ENCODE data around the gene CUEDC1. TPM values are rescaled to one million over a fixed set of nuclear protein-coding genes. Genes with fewer than 3 reads are reported as not detected.
A peak's percentile ranks its signal among the peaks of the same experiment; 100 is the strongest.

CUEDC1 gene
- total and polyA plus RNA-seq, 2 of the 13 experiments (the other 11 are each of a cell fraction or from before 2014, with no cell fraction given), result 7.4 to 12.9 TPM

DNA sequence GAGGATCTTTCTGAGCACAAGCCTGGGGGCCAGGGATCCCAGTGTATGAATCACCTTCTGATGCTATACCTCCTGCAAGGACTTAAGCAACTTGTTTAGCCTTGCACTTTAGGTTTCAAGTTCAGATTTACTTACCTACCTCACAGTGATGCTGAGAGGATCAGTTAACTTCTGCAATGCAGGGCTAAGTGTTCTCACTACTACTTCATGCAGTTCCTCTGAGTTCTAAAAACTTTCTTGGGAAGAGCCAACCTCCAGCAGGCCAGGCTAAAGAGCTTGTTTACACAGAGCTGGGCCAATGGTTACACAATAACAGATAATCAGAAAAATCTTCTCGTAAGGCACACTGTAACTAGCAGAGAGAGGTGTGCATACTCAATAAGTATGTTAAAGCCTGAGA lies 19.8 kb upstream of the CUEDC1 start (continued):
- TF ChIP-seq, protein P1, sequence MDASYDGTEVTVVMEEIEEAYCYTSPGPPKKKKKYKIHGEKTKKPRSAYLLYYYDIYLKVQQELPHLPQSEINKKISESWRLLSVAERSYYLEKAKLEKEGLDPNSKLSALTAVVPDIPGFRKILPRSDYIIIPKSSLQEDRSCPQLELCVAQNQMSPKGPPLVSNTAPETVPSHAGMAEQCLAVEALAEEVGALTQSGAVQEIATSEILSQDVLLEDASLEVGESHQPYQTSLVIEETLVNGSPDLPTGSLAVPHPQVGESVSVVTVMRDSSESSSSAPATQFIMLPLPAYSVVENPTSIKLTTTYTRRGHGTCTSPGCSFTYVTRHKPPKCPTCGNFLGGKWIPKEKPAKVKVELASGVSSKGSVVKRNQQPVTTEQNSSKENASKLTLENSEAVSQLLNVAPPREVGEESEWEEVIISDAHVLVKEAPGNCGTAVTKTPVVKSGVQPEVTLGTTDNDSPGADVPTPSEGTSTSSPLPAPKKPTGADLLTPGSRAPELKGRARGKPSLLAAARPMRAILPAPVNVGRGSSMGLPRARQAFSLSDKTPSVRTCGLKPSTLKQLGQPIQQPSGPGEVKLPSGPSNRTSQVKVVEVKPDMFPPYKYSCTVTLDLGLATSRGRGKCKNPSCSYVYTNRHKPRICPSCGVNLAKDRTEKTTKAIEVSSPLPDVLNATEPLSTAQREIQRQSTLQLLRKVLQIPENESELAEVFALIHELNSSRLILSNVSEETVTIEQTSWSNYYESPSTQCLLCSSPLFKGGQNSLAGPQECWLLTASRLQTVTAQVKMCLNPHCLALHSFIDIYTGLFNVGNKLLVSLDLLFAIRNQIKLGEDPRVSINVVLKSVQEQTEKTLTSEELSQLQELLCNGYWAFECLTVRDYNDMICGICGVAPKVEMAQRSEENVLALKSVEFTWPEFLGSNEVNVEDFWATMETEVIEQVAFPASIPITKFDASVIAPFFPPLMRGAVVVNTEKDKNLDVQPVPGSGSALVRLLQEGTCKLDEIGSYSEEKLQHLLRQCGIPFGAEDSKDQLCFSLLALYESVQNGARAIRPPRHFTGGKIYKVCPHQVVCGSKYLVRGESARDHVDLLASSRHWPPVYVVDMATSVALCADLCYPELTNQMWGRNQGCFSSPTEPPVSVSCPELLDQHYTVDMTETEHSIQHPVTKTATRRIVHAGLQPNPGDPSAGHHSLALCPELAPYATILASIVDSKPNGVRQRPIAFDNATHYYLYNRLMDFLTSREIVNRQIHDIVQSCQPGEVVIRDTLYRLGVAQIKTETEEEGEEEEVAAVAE (CRISPR knock-in tag; IDR thresholded peaks at IDR 0.05; ENCODE audit: borderline replicate concordance), result 0 out of 2 replicates have a peak, but pooled peaks have one; percentile 25
- 0 out of 2 replicates have a peak, but pooled peaks have one; percentile 20 for TF ChIP-seq SMC3 (IDR thresholded peaks at IDR 0.05; ENCODE audit: low read length)
- TF ChIP-seq SP140L (CRISPR knock-in tag; IDR thresholded peaks at IDR 0.05; ENCODE audit: borderline replicate concordance), result peak; percentile 85; the same call in 1 of the 2 replicates
- TF ChIP-seq STAG1 (CRISPR knock-in tag; IDR thresholded peaks at IDR 0.05), result peak; percentile 28; the same call in 1 of the 2 replicates
- TF ChIP-seq SMAD3 (CRISPR knock-in tag; IDR thresholded peaks at IDR 0.05), result 0 out of 2 replicates have a peak, but pooled peaks have one; percentile 48
- peak; percentile 50; the same call in 1 of the 2 replicates for TF ChIP-seq KMT2B (CRISPR knock-in tag; IDR thresholded peaks at IDR 0.05)
- TF ChIP-seq DPF2 (CRISPR knock-in tag; IDR thresholded peaks at IDR 0.05; ENCODE audit: borderline replicate concordance, low read depth), result peak; percentile 69; the same call in 1 of the 2 replicates
- no peak for TF ChIP-seq PHF20 (CRISPR knock-in tag; IDR thresholded peaks at IDR 0.05)
- TF ChIP-seq, protein P2, sequence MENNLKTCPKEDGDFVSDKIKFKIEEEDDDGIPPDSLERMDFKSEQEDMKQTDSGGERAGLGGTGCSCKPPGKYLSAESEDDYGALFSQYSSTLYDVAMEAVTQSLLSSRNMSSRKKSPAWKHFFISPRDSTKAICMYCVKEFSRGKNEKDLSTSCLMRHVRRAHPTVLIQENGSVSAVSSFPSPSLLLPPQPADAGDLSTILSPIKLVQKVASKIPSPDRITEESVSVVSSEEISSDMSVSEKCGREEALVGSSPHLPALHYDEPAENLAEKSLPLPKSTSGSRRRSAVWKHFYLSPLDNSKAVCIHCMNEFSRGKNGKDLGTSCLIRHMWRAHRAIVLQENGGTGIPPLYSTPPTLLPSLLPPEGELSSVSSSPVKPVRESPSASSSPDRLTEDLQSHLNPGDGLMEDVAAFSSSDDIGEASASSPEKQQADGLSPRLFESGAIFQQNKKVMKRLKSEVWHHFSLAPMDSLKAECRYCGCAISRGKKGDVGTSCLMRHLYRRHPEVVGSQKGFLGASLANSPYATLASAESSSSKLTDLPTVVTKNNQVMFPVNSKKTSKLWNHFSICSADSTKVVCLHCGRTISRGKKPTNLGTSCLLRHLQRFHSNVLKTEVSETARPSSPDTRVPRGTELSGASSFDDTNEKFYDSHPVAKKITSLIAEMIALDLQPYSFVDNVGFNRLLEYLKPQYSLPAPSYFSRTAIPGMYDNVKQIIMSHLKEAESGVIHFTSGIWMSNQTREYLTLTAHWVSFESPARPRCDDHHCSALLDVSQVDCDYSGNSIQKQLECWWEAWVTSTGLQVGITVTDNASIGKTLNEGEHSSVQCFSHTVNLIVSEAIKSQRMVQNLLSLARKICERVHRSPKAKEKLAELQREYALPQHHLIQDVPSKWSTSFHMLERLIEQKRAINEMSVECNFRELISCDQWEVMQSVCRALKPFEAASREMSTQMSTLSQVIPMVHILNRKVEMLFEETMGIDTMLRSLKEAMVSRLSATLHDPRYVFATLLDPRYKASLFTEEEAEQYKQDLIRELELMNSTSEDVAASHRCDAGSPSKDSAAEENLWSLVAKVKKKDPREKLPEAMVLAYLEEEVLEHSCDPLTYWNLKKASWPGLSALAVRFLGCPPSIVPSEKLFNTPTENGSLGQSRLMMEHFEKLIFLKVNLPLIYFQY (CRISPR knock-in tag; IDR thresholded peaks at IDR 0.05; ENCODE audit: borderline replicate concordance), result 0 out of 2 replicates have a peak, but pooled peaks have one; percentile 64
- TF ChIP-seq, protein P3, sequence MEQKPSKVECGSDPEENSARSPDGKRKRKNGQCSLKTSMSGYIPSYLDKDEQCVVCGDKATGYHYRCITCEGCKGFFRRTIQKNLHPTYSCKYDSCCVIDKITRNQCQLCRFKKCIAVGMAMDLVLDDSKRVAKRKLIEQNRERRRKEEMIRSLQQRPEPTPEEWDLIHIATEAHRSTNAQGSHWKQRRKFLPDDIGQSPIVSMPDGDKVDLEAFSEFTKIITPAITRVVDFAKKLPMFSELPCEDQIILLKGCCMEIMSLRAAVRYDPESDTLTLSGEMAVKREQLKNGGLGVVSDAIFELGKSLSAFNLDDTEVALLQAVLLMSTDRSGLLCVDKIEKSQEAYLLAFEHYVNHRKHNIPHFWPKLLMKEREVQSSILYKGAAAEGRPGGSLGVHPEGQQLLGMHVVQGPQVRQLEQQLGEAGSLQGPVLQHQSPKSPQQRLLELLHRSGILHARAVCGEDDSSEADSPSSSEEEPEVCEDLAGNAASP (CRISPR knock-in tag; IDR thresholded peaks at IDR 0.05; ENCODE audit: borderline replicate concordance), result 0 out of 2 replicates have a peak, but pooled peaks have one; percentile 22
- peak; percentile 50; the same call in 1 of the 2 replicates for TF ChIP-seq ZNF556 (CRISPR knock-in tag; IDR thresholded peaks at IDR 0.05; ENCODE audit: borderline replicate concordance)
- no peak for TF ChIP-seq HOXA5 (CRISPR knock-in tag; IDR thresholded peaks at IDR 0.05)
- 0 out of 2 replicates have a peak, but pooled peaks have one; percentile 64 for TF ChIP-seq ZBTB7B (CRISPR knock-in tag; IDR thresholded peaks at IDR 0.05)
- TF ChIP-seq, protein P4, sequence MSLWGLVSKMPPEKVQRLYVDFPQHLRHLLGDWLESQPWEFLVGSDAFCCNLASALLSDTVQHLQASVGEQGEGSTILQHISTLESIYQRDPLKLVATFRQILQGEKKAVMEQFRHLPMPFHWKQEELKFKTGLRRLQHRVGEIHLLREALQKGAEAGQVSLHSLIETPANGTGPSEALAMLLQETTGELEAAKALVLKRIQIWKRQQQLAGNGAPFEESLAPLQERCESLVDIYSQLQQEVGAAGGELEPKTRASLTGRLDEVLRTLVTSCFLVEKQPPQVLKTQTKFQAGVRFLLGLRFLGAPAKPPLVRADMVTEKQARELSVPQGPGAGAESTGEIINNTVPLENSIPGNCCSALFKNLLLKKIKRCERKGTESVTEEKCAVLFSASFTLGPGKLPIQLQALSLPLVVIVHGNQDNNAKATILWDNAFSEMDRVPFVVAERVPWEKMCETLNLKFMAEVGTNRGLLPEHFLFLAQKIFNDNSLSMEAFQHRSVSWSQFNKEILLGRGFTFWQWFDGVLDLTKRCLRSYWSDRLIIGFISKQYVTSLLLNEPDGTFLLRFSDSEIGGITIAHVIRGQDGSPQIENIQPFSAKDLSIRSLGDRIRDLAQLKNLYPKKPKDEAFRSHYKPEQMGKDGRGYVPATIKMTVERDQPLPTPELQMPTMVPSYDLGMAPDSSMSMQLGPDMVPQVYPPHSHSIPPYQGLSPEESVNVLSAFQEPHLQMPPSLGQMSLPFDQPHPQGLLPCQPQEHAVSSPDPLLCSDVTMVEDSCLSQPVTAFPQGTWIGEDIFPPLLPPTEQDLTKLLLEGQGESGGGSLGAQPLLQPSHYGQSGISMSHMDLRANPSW (CRISPR knock-in tag; IDR thresholded peaks at IDR 0.05; ENCODE audit: borderline replicate concordance), result 0 out of 2 replicates have a peak, but pooled peaks have one; percentile 22
- TF ChIP-seq NFIC (IDR thresholded peaks at IDR 0.05; ENCODE audit: low read length), result peak; percentile 40; the same call in 1 of the 2 replicates

Measured in HepG2 (cell line).